ENCODE measurements around the gene PDE7B. TPM values are rescaled to one million over a fixed set of nuclear protein-coding genes. Genes with fewer than 3 reads are reported as not detected.
A peak's percentile ranks its signal among the peaks of the same experiment; 100 is the strongest.

Gene PDE7B
- total and polyA plus RNA-seq, 2 of the 8 experiments (the other 6 are each of a cell fraction or from before 2014, with no cell fraction given), result not detected

GRCh38 chr6:136180704-136181511 is 329.4 kb downstream of the PDE7B start:
- 86% methylated on average over 4 of the region's 4 CpGs; no CpG with 5 or more reads in 1 of the 2 experiments for WGBS, 2 experiments (ENCODE audit: extremely low coverage in 1 of 2, insufficient coverage in 1 of 2, insufficient read length in 1 of 2, insufficient replicate concordance in 2 of 2, low coverage in 1 of 2, low lambda C conversion rate in 2 of 2, missing lambda C conversion rate in 1 of 2)
- H3K9me3 ChIP-seq (ENCODE audit: insufficient read depth in 2 of 2, low read depth in 1 of 2, low read length in 1 of 2), result no peaks in the 10 kb centered on the region
- H3K36me3 ChIP-seq (ENCODE audit: control insufficient read depth in 2 of 4, insufficient read depth in 4 of 4, low read length in 3 of 4), result no peaks in the 10 kb centered on the region
- no peak overlapping the region for H3K18ac ChIP-seq (ENCODE audit: extremely low read depth, low read length)
- H4K91ac ChIP-seq (replicated peaks; ENCODE audit: insufficient read length, low read length), result no peak overlapping the region
- no peak overlapping the region for H3K14ac ChIP-seq (ENCODE audit: insufficient read length)
- H3K27me3 ChIP-seq (replicated peaks in 1 of 4; ENCODE audit: control insufficient read depth in 3 of 4, extremely low read depth in 1 of 4, insufficient read depth in 3 of 4, low read length in 3 of 4), result no peaks in the 10 kb centered on the region
- no peak for DNase-seq (ENCODE audit: low read depth in 1 of 2, low spot score in 2 of 2)
- H3K4me3 ChIP-seq (ENCODE audit: extremely low read depth in 1 of 4, insufficient read depth in 2 of 4, low read depth in 3 of 4, low read length in 4 of 4), result no peak overlapping the region
- H2BK15ac ChIP-seq (ENCODE audit: low read length), result no peak overlapping the region
- H3K4me1 ChIP-seq (replicated peaks in 1 of 4; ENCODE audit: control insufficient read depth in 3 of 4, insufficient read depth in 4 of 4, low read length in 3 of 4), result no peaks in the 10 kb centered on the region
- FAIRE-seq, result no peak
- H2BK12ac ChIP-seq (ENCODE audit: low read depth, low read length), result no peak overlapping the region
- H3K23me2 ChIP-seq (ENCODE audit: low read depth, low read length), result no peaks in the 10 kb centered on the region
- H3K79me2 ChIP-seq (ENCODE audit: control insufficient read depth in 1 of 2, insufficient read depth in 2 of 2, low read length in 2 of 2), result no peaks in the 10 kb centered on the region
- H2BK20ac ChIP-seq (ENCODE audit: low read length), result no peak overlapping the region
- H3K56ac ChIP-seq (replicated peaks; ENCODE audit: insufficient read length, low read depth, low read length), result no peak overlapping the region
- H2BK5ac ChIP-seq (ENCODE audit: low read depth, low read length), result no peak overlapping the region
- ChIA-PET POLR2A (ENCODE audit: partially characterized antibody) (no interaction called here), CTCF (ENCODE audit: partially characterized antibody) (interaction anchor here (0.8 kb wide), 1 partner anchor 419 kb away, joined by 3 read pairs; no protein-coding TSS in a partner anchor)
- 0 out of 2 replicates have a peak overlapping the region, but pooled peaks have one; percentile 30 for H2AFZ ChIP-seq (ENCODE audit: low read length)
- H4K5ac ChIP-seq (ENCODE audit: insufficient read length, low read depth, low read length), result no peak overlapping the region
- no peak overlapping the region for H3K23ac ChIP-seq (ENCODE audit: insufficient read length)
- H4K20me1 ChIP-seq (replicated peaks in 1 of 2; ENCODE audit: control insufficient read depth in 1 of 2, insufficient read depth in 2 of 2, low read length in 2 of 2), result no peaks in the 10 kb centered on the region
- H4K8ac ChIP-seq (ENCODE audit: extremely low read depth, insufficient read depth, low read length), result no peak overlapping the region
- no peaks in the 10 kb centered on the region for H3K79me1 ChIP-seq (ENCODE audit: low read depth, low read length)
- H2BK120ac ChIP-seq (replicated peaks; ENCODE audit: low read depth, low read length), result no peak overlapping the region
- no peak overlapping the region for H3K4ac ChIP-seq (replicated peaks; ENCODE audit: insufficient read length, low read depth, low read length)
- H3K9ac ChIP-seq (replicated peaks in 1 of 4; ENCODE audit: extremely low read depth in 1 of 4, low read depth in 3 of 4, low read length in 3 of 4), result no peak overlapping the region
- H3K27ac ChIP-seq (ENCODE audit: low read depth, low read length), result no peak overlapping the region
- H2AK5ac ChIP-seq (ENCODE audit: low read depth, low read length), result no peak overlapping the region
- H3K4me2 ChIP-seq (ENCODE audit: insufficient read depth in 1 of 2, low read depth in 2 of 2, low read length in 2 of 2), result no peak overlapping the region
- no peak for TF ChIP-seq RXRA (IDR thresholded peaks at IDR 0.05; ENCODE audit: insufficient read depth, low read depth, low read length)
- no peak for TF ChIP-seq HDAC2 (IDR thresholded peaks at IDR 0.05; ENCODE audit: borderline replicate concordance in 1 of 2, low read depth in 2 of 2, low read length in 2 of 2)
- TF ChIP-seq SRF (IDR thresholded peaks at IDR 0.05; ENCODE audit: low read depth, low read length), result no peak

Data from H1 (cell line).